ENCODE measurements around the gene TAOK3. TPM values are rescaled to one million over a fixed set of nuclear protein-coding genes. Genes with fewer than 3 reads are reported as not detected.
"Not testable (repeated sequence)": the region's sequence is repeated elsewhere in the genome, so short reads cannot be mapped to it uniquely, and the experiment has no call there.

Gene TAOK3
- total RNA-seq, 2 experiments from 2014 or later = 47.5 to 50.4 TPM

- Mint-ChIP-seq H3K27me3 (no peaks in the 10 kb centered on the region), H3K9me3 (no peaks in the 10 kb centered on the region), H3K27ac (no peak overlapping the region), H3K4me3 (no peak overlapping the region), H3K36me3 (peaks cover 35% of the 10 kb centered on the region), H3K4me1 (ENCODE audit: low read depth) (peaks cover 10% of the 10 kb centered on the region)
- ChIA-PET CTCF (interaction anchor here (1.6 kb wide), 1 partner anchor 10 kb away, joined by 3 read pairs; no protein-coding TSS in a partner anchor), POLR2A (interaction anchor here (1.8 kb wide), 1 partner anchor 12 kb away, joined by 5 read pairs; the partner anchor contains the start of gene PEBP1)
- DNase-seq = no peak
- intact Hi-C loops (cut with micrococcal nuclease) = no loop called here
Observed at GRCh38 chr12:118148287-118148686, 224.4 kb downstream of the TAOK3 start.

GRCh38 chr12:118145798-118146156 lies 226.9 kb downstream of the TAOK3 start:
- intact Hi-C loops (cut with micrococcal nuclease) = no loop called here
- peak overlapping the region; percentile 49 for H3K27ac Mint-ChIP-seq
- H3K4me1 Mint-ChIP-seq (ENCODE audit: low read depth) = peaks cover 12% of the 10 kb centered on the region

GRCh38 chr12:118145113-118145797 lies 227.5 kb downstream of the TAOK3 start:
- H3K9me3 Mint-ChIP-seq = no peaks in the 10 kb centered on the region
- H3K27me3 Mint-ChIP-seq = no peaks in the 10 kb centered on the region
- no peak overlapping the region for H3K4me3 Mint-ChIP-seq
- H3K36me3 Mint-ChIP-seq = peaks cover 40% of the 10 kb centered on the region
- DNase-seq = no peak
- peaks cover 12% of the 10 kb centered on the region for H3K4me1 Mint-ChIP-seq (ENCODE audit: low read depth)
- CTCF ChIA-PET = no interaction called here
- H3K27ac Mint-ChIP-seq = peak overlapping the region; percentile 78
- intact Hi-C loops (cut with micrococcal nuclease) = no loop called here
- POLR2A ChIA-PET = no interaction called here

More at GRCh38 chr12:118145798-118146156, 226.9 kb downstream of the TAOK3 start:
- no peaks in the 10 kb centered on the region for H3K27me3 Mint-ChIP-seq
- no peak for DNase-seq
- peaks cover 38% of the 10 kb centered on the region for H3K36me3 Mint-ChIP-seq
- H3K4me3 Mint-ChIP-seq = no peak overlapping the region
- ChIA-PET CTCF (no interaction called here), POLR2A (no interaction called here)
- H3K9me3 Mint-ChIP-seq = no peaks in the 10 kb centered on the region

- H3K36me3 Mint-ChIP-seq = peaks cover 43% of the 10 kb centered on the region
- no peaks in the 10 kb centered on the region for H3K27me3 Mint-ChIP-seq
- peaks cover 12% of the 10 kb centered on the region for H3K4me1 Mint-ChIP-seq (ENCODE audit: low read depth)
- peak overlapping the region; percentile 33 for H3K27ac Mint-ChIP-seq
- DNase-seq = no peak
- CTCF ChIA-PET = no interaction called here
- intact Hi-C loops (cut with micrococcal nuclease) = no loop called here
- no peaks in the 10 kb centered on the region for H3K9me3 Mint-ChIP-seq
- H3K4me3 Mint-ChIP-seq = no peak overlapping the region
- POLR2A ChIA-PET = no interaction called here
Observed at GRCh38 chr12:118144499-118144898, 228.2 kb downstream of the TAOK3 start.

GRCh38 chr12:118140825-118141224 lies 231.9 kb downstream of the TAOK3 start:
- Mint-ChIP-seq H3K27ac (no peak overlapping the region), H3K36me3 (peaks cover 50% of the 10 kb centered on the region), H3K4me3 (no peak overlapping the region), H3K4me1 (ENCODE audit: low read depth) (peaks cover 26% of the 10 kb centered on the region), H3K9me3 (no peaks in the 10 kb centered on the region), H3K27me3 (no peaks in the 10 kb centered on the region)
- DNase-seq = no peak
- intact Hi-C loops (cut with micrococcal nuclease) = no loop called here
- POLR2A ChIA-PET = no interaction called here
- CTCF ChIA-PET = interaction anchor here (1.3 to 3.0 kb wide), 2 partner anchors 10 to 236 kb away, joined by 6 to 19 read pairs; partner anchors contain the start of gene SUDS3

GRCh38 chr12:118137148-118137678 lies 235.5 kb downstream of the TAOK3 start:
- DNase-seq = no peak
- intact Hi-C loops (cut with micrococcal nuclease) = loop anchor here (2.0 to 5.0 kb wide), 2 partner anchors 16 to 75 kb away; partner anchors contain the start of gene WSB2
- ChIA-PET CTCF (interaction anchor here (1.2 to 2.8 kb wide), 3 partner anchors 10 to 262 kb away, joined by 3 to 31 read pairs (median 13); partner anchors contain the start of gene SUDS3), POLR2A (interaction anchor here (0.6 to 1.3 kb wide), 2 partner anchors 16 to 77 kb away, joined by 3 read pairs; partner anchors contain the start of gene WSB2)
- Mint-ChIP-seq H3K27me3 (no peaks in the 10 kb centered on the region), H3K27ac (peak overlapping the region; percentile 72), H3K4me3 (peak overlapping the region; percentile 91), H3K9me3 (no peaks in the 10 kb centered on the region), H3K36me3 (peaks cover 28% of the 10 kb centered on the region), H3K4me1 (ENCODE audit: low read depth) (peaks cover 23% of the 10 kb centered on the region)

- intact Hi-C loops (cut with micrococcal nuclease) = loop anchor here (1.0 to 5.0 kb wide), 4 partner anchors 16 to 242 kb away; partner anchors contain the start of gene WSB2
- H3K36me3 Mint-ChIP-seq = peaks cover 25% of the 10 kb centered on the region
- DNase-seq = peak; percentile 63
- POLR2A ChIA-PET = interaction anchor here (0.6 to 1.3 kb wide), 6 partner anchors 11 to 240 kb away, joined by 3 to 14 read pairs (median 5); partner anchors contain the start of genes SUDS3 and WSB2
- CTCF ChIA-PET = interaction anchor here (1.0 to 2.8 kb wide), 5 partner anchors 15 to 262 kb away, joined by 4 to 31 read pairs (median 11); partner anchors contain the start of gene SUDS3
- peak overlapping the region; percentile 91 for H3K4me3 Mint-ChIP-seq
- H3K27me3 Mint-ChIP-seq = no peaks in the 10 kb centered on the region
- H3K4me1 Mint-ChIP-seq (ENCODE audit: low read depth) = peaks cover 27% of the 10 kb centered on the region
- peak overlapping the region; percentile 72 for H3K27ac Mint-ChIP-seq
- no peaks in the 10 kb centered on the region for H3K9me3 Mint-ChIP-seq
Observed at GRCh38 chr12:118136559-118137003, 236.1 kb downstream of the TAOK3 start.

GRCh38 chr12:118135788-118136558 lies 236.7 kb downstream of the TAOK3 start, which contains the start of gene PEBP1:
Gene PEBP1, plus strand, starts transcription at chr12:118136124. Its CDS starts 86 bp downstream, at chr12:118136210.
- H3K27me3 Mint-ChIP-seq = no peaks in the 10 kb centered on the region
- ChIA-PET CTCF (interaction anchor here (0.6 to 2.8 kb wide), 8 partner anchors 15 to 280 kb away, joined by 3 to 31 read pairs (median 6); partner anchors contain the start of genes SUDS3 and WSB2), POLR2A (interaction anchor here (0.7 to 2.2 kb wide), 8 partner anchors 12 to 261 kb away, joined by 3 to 14 read pairs (median 6); partner anchors contain the start of genes RFC5, SUDS3 and WSB2)
- H3K9me3 Mint-ChIP-seq = no peaks in the 10 kb centered on the region
- intact Hi-C loops (cut with micrococcal nuclease) = loop anchor here (1.0 to 5.0 kb wide), 5 partner anchors 15 to 242 kb away; partner anchors contain the start of gene WSB2
- H3K27ac Mint-ChIP-seq = peak within 1 kb of the TSS; percentile 74
- H3K4me3 Mint-ChIP-seq = peak within 1 kb of the TSS; percentile 91
- DNase-seq = peak; percentile 97
- peaks cover 23% of the 10 kb centered on the region for H3K36me3 Mint-ChIP-seq
- H3K4me1 Mint-ChIP-seq (ENCODE audit: low read depth) = peaks cover 27% of the 10 kb centered on the region

- DNase-seq, H3K27me3 Mint-ChIP-seq: not testable (repeated sequence)
Observed at GRCh38 chr12:118129436-118129835, 243.3 kb downstream of the TAOK3 start.

GRCh38 chr12:118127867-118128266 lies 244.8 kb downstream of the TAOK3 start:
- Mint-ChIP-seq H3K27me3 (no peaks in the 10 kb centered on the region), H3K9me3 (no peaks in the 10 kb centered on the region), H3K4me3 (no peak overlapping the region), H3K36me3 (no peaks in the 10 kb centered on the region), H3K4me1 (ENCODE audit: low read depth) (peaks cover 5% of the 10 kb centered on the region), H3K27ac (no peak overlapping the region)
- ChIA-PET CTCF (interaction anchor here (1.0 kb wide), 1 partner anchor 8 kb away, joined by 4 read pairs; no protein-coding TSS in a partner anchor), POLR2A (no interaction called here)
- intact Hi-C loops (cut with micrococcal nuclease) = no loop called here
- DNase-seq = no peak

More at GRCh38 chr12:118129436-118129835, 243.3 kb downstream of the TAOK3 start:
- H3K36me3 Mint-ChIP-seq; intact Hi-C loops (cut with micrococcal nuclease); H3K27ac Mint-ChIP-seq; H3K4me3 Mint-ChIP-seq; POLR2A ChIA-PET; H3K9me3 Mint-ChIP-seq; H3K4me1 Mint-ChIP-seq (ENCODE audit: low read depth): not testable (repeated sequence)
- CTCF ChIA-PET = interaction anchor here (1.0 kb wide), 1 partner anchor 8 kb away, joined by 5 read pairs; no protein-coding TSS in a partner anchor

- no peaks in the 10 kb centered on the region for H3K9me3 Mint-ChIP-seq
- DNase-seq = no peak
- H3K27ac Mint-ChIP-seq = no peak overlapping the region
- peaks cover 2% of the 10 kb centered on the region for H3K4me1 Mint-ChIP-seq (ENCODE audit: low read depth)
- POLR2A ChIA-PET = no interaction called here
- H3K36me3 Mint-ChIP-seq = no peaks in the 10 kb centered on the region
- no peaks in the 10 kb centered on the region for H3K27me3 Mint-ChIP-seq
- H3K4me3 Mint-ChIP-seq = no peak overlapping the region
- CTCF ChIA-PET = interaction anchor here (0.6 kb wide), 1 partner anchor 271 kb away, joined by 3 read pairs; no protein-coding TSS in a partner anchor
- intact Hi-C loops (cut with micrococcal nuclease) = no loop called here
Observed at GRCh38 chr12:118126119-118126757, 246.5 kb downstream of the TAOK3 start.

Measured in activated CD4-positive, alpha-beta memory T cell treated with anti-CD3 and anti-CD28 coated beads for 36 hours (primary cell).